KOPT-K1 (cell line): ENCODE results near the gene DCAF15.

Experiments
- H3K27ac ChIP-seq: fragments of 200-600 bp; sonication (generic); 2 replicates; pipeline ENCODE4 v1.5.1; 2016; ENCODE audit warnings: antibody characterized with exemption, mild to moderate bottlenecking, low read depth, low read length; ENCODE audit not compliant: poor library complexity, severe bottlenecking
- H3K36me3 ChIP-seq: fragments of 200-600 bp; sonication (generic); 2 replicates; pipeline ENCODE4 v1.5.1; 2017; ENCODE audit warnings: antibody characterized with exemption, mild to moderate bottlenecking, low read length, moderate library complexity; ENCODE audit not compliant: insufficient read depth
- H3K9me3 ChIP-seq: fragments of 200-600 bp; sonication (generic); 2 replicates; pipeline ENCODE4 v1.5.1; 2017; ENCODE audit warnings: antibody characterized with exemption, low read length, mild to moderate bottlenecking; ENCODE audit not compliant: insufficient read depth, poor library complexity, severe bottlenecking

DCAF15 gene

GRCh38 chr19:13996928-13997630, 44.8 kb downstream of the DCAF15 start:
- peaks cover 9% of the 10 kb centered on the region for H3K9me3 ChIP-seq
- H3K27ac ChIP-seq, result no peak overlapping the region
- H3K36me3 ChIP-seq, result peaks cover 30% of the 10 kb centered on the region; the same call in 1 of the 2 replicates

GRCh38 chr19:13997631-13997962, 45.3 kb downstream of the DCAF15 start:
- peaks cover 25% of the 10 kb centered on the region; the same call in 1 of the 2 replicates for H3K36me3 ChIP-seq
- peaks cover 9% of the 10 kb centered on the region for H3K9me3 ChIP-seq
- no peak overlapping the region for H3K27ac ChIP-seq

- peaks cover 9% of the 10 kb centered on the region for H3K9me3 ChIP-seq
- H3K27ac ChIP-seq, result no peak overlapping the region
- peaks cover 22% of the 10 kb centered on the region; the same call in 1 of the 2 replicates for H3K36me3 ChIP-seq
These were observed 46.1 kb downstream of the DCAF15 start for GRCh38 chr19:13998426-13998825.

- Histone ChIP-seq H3K27ac (no peak overlapping the region), H3K9me3 (peaks cover 9% of the 10 kb centered on the region), H3K36me3 (peaks cover 22% of the 10 kb centered on the region; the same call in 1 of the 2 replicates)
These were observed 46.8 kb downstream of the DCAF15 start for GRCh38 chr19:13999085-13999484.

- Histone ChIP-seq H3K9me3 (peaks cover 9% of the 10 kb centered on the region), H3K27ac (peak overlapping the region; percentile 90), H3K36me3 (peaks cover 14% of the 10 kb centered on the region; the same call in 1 of the 2 replicates)
These were observed 48.5 kb downstream of the DCAF15 start for GRCh38 chr19:14000691-14001375.

- peaks cover 9% of the 10 kb centered on the region for H3K9me3 ChIP-seq
- H3K36me3 ChIP-seq, result 0 out of 2 replicates have a peak, but pooled peaks cover under 1% of the 10 kb centered on the region
- peak overlapping the region; percentile 90 for H3K27ac ChIP-seq
These were observed 50.4 kb downstream of the DCAF15 start for GRCh38 chr19:14002571-14003250.

GRCh38 chr19:14003251-14004055, 51.1 kb downstream of the DCAF15 start:
- Histone ChIP-seq H3K9me3 (peaks cover 9% of the 10 kb centered on the region), H3K27ac (peak overlapping the region; percentile 90)

GRCh38 chr19:14004619-14005348, 52.5 kb downstream of the DCAF15 start:
- Histone ChIP-seq H3K36me3 (no peaks in the 10 kb centered on the region), H3K27ac (peak overlapping the region; percentile 90), H3K9me3 (no peaks in the 10 kb centered on the region)

More at GRCh38 chr19:14003251-14004055, 51.1 kb downstream of the DCAF15 start:
- H3K36me3 ChIP-seq, result no peaks in the 10 kb centered on the region

- Histone ChIP-seq H3K27ac (peak overlapping the region; percentile 90), H3K9me3 (no peaks in the 10 kb centered on the region), H3K36me3 (no peaks in the 10 kb centered on the region)
These were observed 53.2 kb downstream of the DCAF15 start for GRCh38 chr19:14005349-14006084.

GRCh38 chr19:14006085-14006765, 53.9 kb downstream of the DCAF15 start, which contains the start of gene RFX1:
TSS of gene RFX1 (minus strand) at chr19:14006320. CDS start at chr19:13993843, 12,477 bp downstream.
- Histone ChIP-seq H3K36me3 (no peaks in the 10 kb centered on the region), H3K27ac (peak within 1 kb of the TSS; percentile 90), H3K9me3 (no peaks in the 10 kb centered on the region)

GRCh38 chr19:14006766-14007562, 54.7 kb downstream of the DCAF15 start:
- H3K27ac ChIP-seq, result peak overlapping the region; percentile 90
- no peaks in the 10 kb centered on the region for H3K36me3 ChIP-seq
- H3K9me3 ChIP-seq, result no peaks in the 10 kb centered on the region
